Embryonic facial prominence (tissue), 1 donor: ENCODE data around the gene CNGA3.

Source experiments
- DNase-seq: peaks from one replicate; pipeline ENCODE4 v3.0.0-alpha.2; 2016; ENCODE audit errors: extremely low spot score

CNGA3 gene

DNA sequence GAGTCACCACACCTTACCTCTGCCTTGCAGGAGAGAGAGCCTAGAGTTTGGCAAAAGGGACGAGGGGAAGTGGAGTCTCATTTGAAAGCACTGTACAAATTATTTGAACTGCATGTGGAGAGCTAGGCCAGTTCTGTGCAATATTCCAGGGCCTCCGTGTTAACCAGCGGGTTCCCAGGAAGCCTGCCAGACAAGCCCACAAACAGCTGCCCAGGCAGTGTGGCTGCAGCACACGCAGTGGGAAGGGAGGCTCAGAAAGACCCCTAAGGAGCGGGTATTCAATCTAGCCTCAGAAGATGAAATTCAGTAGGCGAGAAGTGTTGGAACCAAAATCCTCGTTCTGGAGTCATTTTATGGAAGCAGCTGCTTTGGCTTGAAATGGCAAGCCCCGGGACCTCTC is 30.7 kb downstream of the CNGA3 start:
- DNase-seq, result no peak

DNA sequence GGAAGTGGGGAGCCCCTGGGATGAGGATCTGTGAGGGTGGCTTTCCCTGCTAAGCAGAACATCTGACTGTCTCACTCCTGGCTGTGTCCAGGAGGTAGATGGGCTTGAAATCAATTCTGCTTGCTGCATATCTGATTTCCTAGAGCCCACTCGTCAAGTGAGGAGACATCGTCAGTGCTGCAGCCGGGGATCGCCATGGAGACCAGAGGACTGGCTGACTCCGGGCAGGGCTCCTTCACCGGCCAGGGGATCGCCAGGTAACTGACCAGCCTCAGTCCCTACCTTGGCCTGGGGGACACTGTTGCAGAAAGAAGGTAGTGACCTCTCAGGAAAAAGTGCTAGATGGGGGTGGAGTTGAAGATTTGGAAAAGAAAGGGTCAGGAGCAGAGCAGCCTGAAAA is 31.3 kb downstream of the CNGA3 start:
- no peak for DNase-seq

GRCh38 chr2:98378196-98378595 is 31.9 kb downstream of the CNGA3 start:
- DNase-seq, result no peak

GRCh38 chr2:98378901-98379300 is 32.6 kb downstream of the CNGA3 start:
- no peak for DNase-seq

DNA sequence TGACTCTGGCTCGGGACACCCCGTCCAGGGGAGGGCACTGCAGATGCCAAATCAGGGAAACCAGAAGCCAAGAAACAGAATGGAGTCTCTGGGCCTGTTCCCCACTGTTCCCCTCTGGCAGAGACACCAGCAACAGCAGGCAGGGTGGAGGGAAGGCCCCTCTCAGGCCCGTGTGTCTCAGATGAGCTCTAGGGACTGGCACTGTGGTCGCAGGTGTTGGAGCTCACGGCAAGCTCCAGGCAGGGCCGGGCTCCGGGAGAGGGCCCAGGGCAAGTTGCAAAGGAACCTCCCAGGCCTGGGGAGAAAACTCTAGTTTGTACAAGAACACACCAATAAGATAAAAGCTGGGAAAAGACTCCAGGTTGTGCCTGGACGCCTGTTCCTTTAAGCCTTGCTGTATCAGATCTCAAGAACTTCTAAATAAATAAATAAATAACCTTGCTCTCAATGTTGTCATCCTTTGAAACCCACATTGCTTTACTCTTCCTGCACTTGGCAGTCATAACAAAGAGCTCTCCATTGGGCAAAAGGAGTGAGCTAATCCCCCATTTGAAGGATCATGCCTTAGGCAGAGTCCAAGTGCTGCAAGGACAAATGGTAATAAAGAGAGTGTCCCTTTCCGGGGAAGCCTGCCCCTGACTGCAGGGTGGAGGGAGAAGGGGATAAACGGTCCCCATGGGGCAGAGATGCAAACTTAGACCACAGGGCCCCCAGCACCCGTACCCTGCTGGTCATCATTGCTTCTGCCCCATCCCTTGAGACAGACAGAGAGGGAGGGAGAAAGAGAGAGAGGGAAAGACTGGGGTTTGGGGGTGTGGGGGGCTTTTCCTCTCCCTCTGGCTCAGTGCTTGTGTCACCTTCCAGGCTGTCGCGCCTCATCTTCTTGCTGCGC is 33.3 kb downstream of the CNGA3 start:
- no peak for DNase-seq

DNA sequence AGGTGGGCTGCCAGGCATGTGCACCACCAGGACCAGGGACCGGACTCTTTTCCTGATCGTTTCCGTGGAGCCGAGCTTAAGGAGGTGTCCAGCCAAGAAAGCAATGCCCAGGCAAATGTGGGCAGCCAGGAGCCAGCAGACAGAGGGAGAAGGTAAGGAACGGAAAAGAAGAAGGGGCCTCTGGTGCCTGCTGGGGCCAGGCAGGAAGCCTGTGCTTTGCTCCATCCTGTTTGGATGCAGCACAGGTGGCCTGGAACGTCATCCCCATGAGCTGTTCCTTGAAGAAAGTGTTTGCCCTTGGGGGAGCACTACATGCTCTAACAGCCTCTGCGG is 33.9 kb downstream of the CNGA3 start:
- DNase-seq, result no peak

- DNase-seq, result no peak
Measured at GRCh38 chr2:98381494-98381893, 35.2 kb downstream of the CNGA3 start.

DNA sequence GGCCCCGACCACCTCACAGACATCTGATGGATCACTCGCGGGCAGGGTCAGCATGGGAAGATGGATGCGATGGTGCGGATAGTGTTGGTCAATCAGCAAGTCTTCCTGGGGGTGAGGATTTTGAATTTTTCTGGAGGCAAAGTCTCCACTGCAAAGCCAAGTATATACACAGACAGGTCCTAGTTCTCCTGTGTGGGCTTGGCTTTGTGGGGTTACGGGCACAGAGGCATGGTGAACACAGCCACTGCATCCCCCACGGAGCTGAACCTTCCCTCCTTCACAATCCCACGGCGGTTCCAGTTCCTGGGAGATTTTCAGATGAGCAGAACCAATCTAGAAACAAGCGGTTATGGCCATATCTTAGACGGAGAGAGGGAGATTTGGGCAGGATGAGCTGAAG is 35.8 kb downstream of the CNGA3 start:
- DNase-seq, result no peak

DNA sequence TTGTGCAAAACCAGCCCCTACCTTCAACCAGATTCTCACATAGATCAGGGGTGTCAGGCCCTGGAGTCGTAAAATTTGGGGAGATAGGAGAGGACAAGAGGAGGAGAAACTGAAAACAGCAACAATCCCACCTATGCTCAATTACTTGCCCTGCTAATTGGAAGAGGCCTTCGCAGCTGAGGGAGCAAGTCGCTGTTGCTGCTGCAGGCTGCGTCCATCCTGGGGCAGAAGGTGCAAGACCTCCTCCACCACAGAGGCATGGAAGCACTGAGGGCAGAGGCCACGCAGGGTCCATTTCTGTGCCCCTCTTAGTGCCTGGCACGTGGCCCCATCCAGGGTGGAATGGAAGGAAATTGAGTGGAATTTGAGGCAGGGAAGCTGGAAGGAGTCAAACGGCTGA is 36.5 kb downstream of the CNGA3 start:
- DNase-seq, result no peak

DNA sequence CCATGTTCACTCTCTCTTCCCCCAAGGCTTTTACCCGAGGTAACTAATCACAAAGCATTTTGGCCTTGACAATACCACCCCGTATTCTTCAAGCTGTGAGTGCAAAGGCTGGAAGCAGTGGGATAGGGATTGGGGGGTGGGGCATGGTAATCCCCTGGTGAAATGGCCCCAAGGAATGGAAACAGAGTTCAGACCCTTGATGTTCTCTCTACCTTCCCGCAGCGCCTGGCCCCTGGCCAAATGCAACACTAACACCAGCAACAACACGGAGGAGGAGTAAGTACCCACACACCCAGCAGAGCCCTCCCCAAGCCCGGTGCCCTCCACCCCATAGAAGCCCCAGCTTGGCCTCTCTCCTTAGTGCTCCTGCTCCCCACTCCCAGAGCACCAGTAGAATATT is 36.9 kb downstream of the CNGA3 start:
- DNase-seq, result no peak

GRCh38 chr2:98385050-98385699 is 38.9 kb downstream of the CNGA3 start:
- peak; percentile 26 for DNase-seq

DNA sequence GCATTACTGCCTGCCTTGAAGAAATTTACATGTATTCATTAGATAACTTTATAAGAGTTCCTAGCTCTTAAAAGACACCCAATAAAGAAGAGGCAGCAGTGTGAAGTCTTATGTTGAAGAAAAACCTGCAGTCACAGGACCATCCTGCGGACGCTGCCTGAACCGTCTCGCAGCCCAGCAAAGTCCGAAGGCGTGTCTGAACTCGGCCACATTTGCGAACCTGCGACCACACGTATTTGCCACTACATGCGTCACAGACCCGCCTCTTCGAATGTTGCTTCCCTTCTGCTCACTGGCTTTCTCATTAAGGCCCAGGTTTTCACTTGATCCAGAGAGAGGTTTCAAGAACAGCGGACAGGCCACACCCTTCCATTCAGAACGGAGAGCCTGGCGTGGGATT is 41.2 kb downstream of the CNGA3 start:
- no peak for DNase-seq

- DNase-seq, result no peak
Measured at GRCh38 chr2:98388081-98388480, 41.8 kb downstream of the CNGA3 start.

DNA sequence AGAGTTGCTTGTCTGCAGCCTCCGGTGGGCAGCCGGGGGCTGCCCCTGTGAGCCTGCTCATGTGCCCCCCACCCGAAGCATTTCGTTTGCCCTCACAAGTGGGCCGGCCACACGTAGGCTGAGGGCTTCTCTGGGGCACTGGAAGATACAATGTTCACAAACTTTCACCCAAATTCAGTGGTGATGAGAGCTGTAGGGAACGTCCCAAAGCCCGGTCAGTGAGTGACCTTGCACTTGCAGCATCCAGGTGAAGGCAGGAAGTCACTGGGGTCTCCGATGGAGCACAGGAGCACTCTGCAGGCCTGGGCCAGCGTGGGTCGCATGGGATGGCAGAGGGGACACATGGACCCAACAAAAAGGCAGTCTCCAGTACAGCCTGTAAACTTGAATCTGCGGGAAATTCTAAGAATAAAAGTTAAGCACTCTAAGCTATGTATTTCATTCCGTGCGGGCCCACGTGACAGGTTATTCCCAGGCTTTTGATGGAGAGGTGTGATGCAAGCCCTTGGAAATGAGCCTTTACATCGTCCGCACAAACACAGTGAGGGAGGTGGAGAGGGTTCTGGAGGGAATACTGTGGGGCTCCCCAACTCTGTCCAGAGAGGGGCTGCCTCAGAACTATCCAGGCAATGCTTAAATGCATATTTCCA is 42.5 kb downstream of the CNGA3 start:
- no peak for DNase-seq

DNA sequence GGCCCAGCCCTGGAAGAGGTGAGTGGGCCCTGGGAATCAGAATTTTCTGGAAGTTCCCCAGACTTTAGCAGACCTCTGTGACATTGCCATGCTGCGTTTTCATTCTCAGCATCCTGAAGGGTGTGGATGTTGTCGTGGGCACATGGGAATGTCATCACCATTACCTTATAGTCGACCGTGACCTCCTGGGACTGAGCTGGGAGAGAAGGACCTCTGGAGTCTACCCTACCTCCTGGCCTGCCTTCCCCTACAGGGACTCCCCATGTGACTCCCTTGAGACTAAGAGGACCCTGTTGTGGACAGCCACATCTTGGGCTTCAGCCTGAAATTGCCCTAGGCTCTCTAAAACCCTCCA is 43.0 kb downstream of the CNGA3 start:
- DNase-seq, result no peak

DNA sequence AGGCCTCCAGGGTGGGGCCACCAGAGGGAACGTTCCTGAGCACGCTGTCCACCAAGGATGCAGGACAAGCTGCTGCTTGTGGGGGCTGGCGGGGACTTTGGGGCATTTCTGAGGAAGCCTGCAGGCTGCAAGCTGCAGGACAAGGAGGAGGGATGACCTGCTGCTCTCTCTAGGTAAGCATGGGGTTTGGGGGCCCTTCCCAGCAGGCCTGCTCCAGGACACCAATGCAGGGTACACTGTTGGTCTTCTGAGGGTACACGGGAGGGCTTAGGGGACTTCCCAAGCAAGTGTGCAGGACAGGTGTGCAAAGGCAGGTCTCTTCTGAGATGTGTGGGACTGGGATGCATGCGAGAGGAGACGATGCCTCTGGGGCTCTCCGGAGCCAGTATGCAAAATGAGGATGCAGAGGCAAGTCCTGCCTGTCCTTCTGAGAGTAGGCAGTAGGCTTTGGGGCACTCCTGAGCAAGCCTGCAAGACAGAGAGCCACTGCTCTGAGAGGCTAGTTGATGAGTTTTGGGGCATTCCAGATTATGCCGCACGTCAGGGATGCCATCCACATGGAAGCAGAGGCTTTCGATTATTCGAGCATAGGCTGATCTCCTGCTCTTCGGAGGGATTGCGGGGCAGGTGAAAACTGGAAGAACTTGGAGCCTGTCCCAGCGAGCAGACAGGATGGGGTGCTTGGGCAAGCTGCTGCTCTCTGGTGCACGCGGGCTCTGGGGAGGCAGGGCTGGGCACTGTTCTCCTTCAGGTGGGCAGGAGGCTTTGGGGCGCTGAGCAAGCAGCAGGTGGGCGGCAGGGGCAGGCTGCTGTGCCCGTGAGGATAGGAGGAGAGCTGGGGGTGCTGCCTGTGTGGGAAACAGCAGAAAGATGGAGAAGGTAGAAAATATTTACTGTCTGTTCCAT is 44.6 kb downstream of the CNGA3 start:
- no peak for DNase-seq

GRCh38 chr2:98391581-98392270 is 45.5 kb downstream of the CNGA3 start:
- no peak for DNase-seq

- DNase-seq, result no peak
Measured at GRCh38 chr2:98393354-98393753, 47.1 kb downstream of the CNGA3 start.

- DNase-seq, result no peak
Measured at GRCh38 chr2:98394595-98395153, 48.4 kb downstream of the CNGA3 start.

DNA sequence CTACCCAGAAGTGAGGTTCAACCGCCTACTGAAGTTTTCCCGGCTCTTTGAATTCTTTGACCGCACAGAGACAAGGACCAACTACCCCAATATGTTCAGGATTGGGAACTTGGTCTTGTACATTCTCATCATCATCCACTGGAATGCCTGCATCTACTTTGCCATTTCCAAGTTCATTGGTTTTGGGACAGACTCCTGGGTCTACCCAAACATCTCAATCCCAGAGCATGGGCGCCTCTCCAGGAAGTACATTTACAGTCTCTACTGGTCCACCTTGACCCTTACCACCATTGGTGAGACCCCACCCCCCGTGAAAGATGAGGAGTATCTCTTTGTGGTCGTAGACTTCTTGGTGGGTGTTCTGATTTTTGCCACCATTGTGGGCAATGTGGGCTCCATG is 49.7 kb downstream of the CNGA3 start:
- DNase-seq, result no peak

- no peak for DNase-seq
Measured at GRCh38 chr2:98396745-98397355, 50.6 kb downstream of the CNGA3 start.
